Endothelial cell of umbilical vein (primary cell): ENCODE measurements around the gene ANO9.

Experiments
- EZH2 ChIP-seq: IDR thresholded peaks from 2 replicates; pipeline ENCODE4 v1.6.1; 2012; ENCODE audit warnings: borderline replicate concordance, low read depth, mild to moderate bottlenecking, moderate library complexity, low read length, inconsistent platforms; ENCODE audit not compliant: severe bottlenecking
- JUN ChIP-seq: IDR thresholded peaks from 2 replicates; pipeline ENCODE4 v1.6.1; 2011; ENCODE audit warnings: borderline replicate concordance, low read depth; ENCODE audit not compliant: insufficient read length, insufficient read depth
- MYC ChIP-seq: IDR thresholded peaks from one replicate; pipeline ENCODE4 v1.6.1; 2011; ENCODE audit warnings: mild to moderate bottlenecking, low read depth, low read length
- POLR2A ChIP-seq: IDR thresholded peaks from 2 replicates; pipeline ENCODE4 v1.6.1; 2012; ENCODE audit warnings: low read depth, mild to moderate bottlenecking, control low read depth, low read length
- POLR2AphosphoS5 ChIP-seq: IDR thresholded peaks from 2 replicates; pipeline ENCODE4 v1.6.1; 2012; ENCODE audit warnings: low read depth, mild to moderate bottlenecking, control low read depth, low read length, moderate library complexity; ENCODE audit not compliant: insufficient read depth
- TF ChIP-seq, protein P1 (sequence below), 2 donors: IDR thresholded peaks; 1 replicate in 1 of 2; 2 replicates in 1 of 2; pipeline ENCODE4 v1.5.1; 2011; ENCODE audit warnings: low read length in 2 of 2, mild to moderate bottlenecking in 2 of 2, moderate library complexity in 2 of 2, control low read depth in 1 of 2, inconsistent platforms in 1 of 2, low read depth in 1 of 2; ENCODE audit not compliant: insufficient read depth in 1 of 2; ENCODE audit errors: extremely low read depth in 1 of 2
- TF ChIP-seq, protein P2 (sequence below): IDR thresholded peaks from 2 replicates; pipeline ENCODE4 v1.6.1; 2011; ENCODE audit not compliant: insufficient read depth, insufficient read length

DNA sequence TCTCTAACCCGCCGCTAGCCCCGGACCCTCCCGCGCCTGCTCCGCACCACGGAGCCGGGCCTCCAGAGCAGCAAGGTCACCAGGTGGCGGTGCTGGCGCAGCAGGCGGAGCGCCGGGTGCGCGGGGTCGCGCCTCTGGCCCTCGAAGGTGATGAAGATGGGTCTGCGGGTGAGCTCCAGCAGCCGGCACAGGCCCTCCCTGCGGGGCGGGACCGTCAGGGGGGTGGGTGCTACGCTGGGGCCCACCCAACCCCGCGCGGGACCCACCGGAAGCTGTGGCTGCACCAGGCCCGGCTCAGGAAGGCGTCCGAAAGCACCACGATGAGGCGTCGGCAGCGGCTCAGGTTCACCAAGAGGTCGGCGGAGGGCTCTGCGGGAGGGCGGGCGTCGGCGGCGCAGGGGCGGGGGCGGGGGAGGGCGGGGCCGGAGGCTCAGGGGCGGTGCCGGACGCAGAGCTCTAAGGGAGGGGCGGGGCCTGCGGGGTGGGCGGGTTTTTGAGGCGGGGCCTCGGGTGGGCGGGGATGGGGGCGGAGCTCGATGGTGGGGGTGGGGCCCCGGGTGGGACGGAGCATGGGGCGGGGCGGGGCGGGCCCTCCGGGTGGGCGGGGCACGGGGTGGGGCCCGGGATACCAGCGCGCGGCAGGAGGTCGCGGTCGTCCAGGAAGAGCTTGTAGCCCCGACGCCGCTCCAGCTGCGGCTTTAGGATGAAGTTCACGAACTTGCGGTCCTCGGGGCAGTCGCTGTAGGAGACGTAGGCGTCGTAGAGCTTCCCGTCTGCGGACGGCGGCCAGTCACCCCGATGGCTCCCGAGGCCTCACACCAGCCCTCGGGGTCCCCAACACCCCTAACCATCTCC, 34.8 kb downstream of the ANO9 start:
- TF ChIP-seq POLR2AphosphoS5 = no peak
- no peak for TF ChIP-seq MYC
- no peak for TF ChIP-seq EZH2
- TF ChIP-seq, protein P1, sequence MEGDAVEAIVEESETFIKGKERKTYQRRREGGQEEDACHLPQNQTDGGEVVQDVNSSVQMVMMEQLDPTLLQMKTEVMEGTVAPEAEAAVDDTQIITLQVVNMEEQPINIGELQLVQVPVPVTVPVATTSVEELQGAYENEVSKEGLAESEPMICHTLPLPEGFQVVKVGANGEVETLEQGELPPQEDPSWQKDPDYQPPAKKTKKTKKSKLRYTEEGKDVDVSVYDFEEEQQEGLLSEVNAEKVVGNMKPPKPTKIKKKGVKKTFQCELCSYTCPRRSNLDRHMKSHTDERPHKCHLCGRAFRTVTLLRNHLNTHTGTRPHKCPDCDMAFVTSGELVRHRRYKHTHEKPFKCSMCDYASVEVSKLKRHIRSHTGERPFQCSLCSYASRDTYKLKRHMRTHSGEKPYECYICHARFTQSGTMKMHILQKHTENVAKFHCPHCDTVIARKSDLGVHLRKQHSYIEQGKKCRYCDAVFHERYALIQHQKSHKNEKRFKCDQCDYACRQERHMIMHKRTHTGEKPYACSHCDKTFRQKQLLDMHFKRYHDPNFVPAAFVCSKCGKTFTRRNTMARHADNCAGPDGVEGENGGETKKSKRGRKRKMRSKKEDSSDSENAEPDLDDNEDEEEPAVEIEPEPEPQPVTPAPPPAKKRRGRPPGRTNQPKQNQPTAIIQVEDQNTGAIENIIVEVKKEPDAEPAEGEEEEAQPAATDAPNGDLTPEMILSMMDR (IDR thresholded peaks at IDR 0.05; ENCODE audit: extremely low read depth in 1 of 2, insufficient read depth in 1 of 2, low read depth in 1 of 2, low read length in 2 of 2) = peak in 1 of 2 donors; percentile 7
- peak; percentile 23 for TF ChIP-seq POLR2A
- TF ChIP-seq JUN = no peak
- TF ChIP-seq, protein P2, sequence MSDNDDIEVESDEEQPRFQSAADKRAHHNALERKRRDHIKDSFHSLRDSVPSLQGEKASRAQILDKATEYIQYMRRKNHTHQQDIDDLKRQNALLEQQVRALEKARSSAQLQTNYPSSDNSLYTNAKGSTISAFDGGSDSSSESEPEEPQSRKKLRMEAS = no peak
